HepG2 (cell line): ENCODE data around the gene BICRA. TPM values are rescaled to one million over a fixed set of nuclear protein-coding genes. Genes with fewer than 3 reads are reported as not detected.

Experiments
- CENPT ChIP-seq: sonication (generic); formaldehyde crosslinking; IDR thresholded peaks from 2 replicates; pipeline ENCODE4 v1.8.0; 2022; ENCODE audit warnings: low read depth, mild to moderate bottlenecking, moderate library complexity, missing genetic modification reagents
- CENPX ChIP-seq: sonication (generic); formaldehyde crosslinking; IDR thresholded peaks from 2 replicates; pipeline ENCODE4 v1.9.0; 2021; ENCODE audit warnings: mild to moderate bottlenecking, missing genetic modification reagents, moderate library complexity
- DNMT3B ChIP-seq: conservative IDR thresholded peaks from 2 replicates; pipeline ENCODE4 v1.6.1; 2016; ENCODE audit warnings: missing biosample characterization, control low read depth
- GATAD1 ChIP-seq: IDR thresholded peaks from 2 replicates; pipeline ENCODE4 v1.6.1; 2016; ENCODE audit warnings: missing genetic modification reagents, missing compliant biosample characterization
- ISL2 ChIP-seq: sonication (generic); formaldehyde crosslinking; IDR thresholded peaks from 2 replicates; pipeline ENCODE4 v1.5.0; 2020; ENCODE audit warnings: missing genetic modification reagents
- ISX ChIP-seq: sonication (generic); formaldehyde crosslinking; conservative IDR thresholded peaks from 2 replicates; pipeline ENCODE4 v1.5.0; 2020; ENCODE audit warnings: missing genetic modification reagents
- JUN ChIP-seq: sonication (generic); formaldehyde crosslinking; IDR thresholded peaks from 2 replicates; pipeline ENCODE4 v1.4.0; 2020; ENCODE audit warnings: mild to moderate bottlenecking, missing genetic modification reagents
- KLF11 ChIP-seq: IDR thresholded peaks from 2 replicates; pipeline ENCODE4 v1.6.1; 2016; ENCODE audit warnings: missing compliant biosample characterization
- MIXL1 ChIP-seq: IDR thresholded peaks from 2 replicates; pipeline ENCODE4 v1.6.1; 2016
- MTF1 ChIP-seq: sonication (generic); formaldehyde crosslinking; IDR thresholded peaks from 2 replicates; pipeline ENCODE4 v1.5.0; 2020; ENCODE audit warnings: missing genetic modification reagents
- NCOA5 ChIP-seq: sonication (generic); formaldehyde crosslinking; IDR thresholded peaks from 2 replicates; pipeline ENCODE4 v1.4.0; 2020; ENCODE audit warnings: missing genetic modification reagents
- PHF21A ChIP-seq: sonication (generic); formaldehyde crosslinking; IDR thresholded peaks from 2 replicates; pipeline ENCODE4 v1.5.0; 2020; ENCODE audit warnings: mild to moderate bottlenecking, missing genetic modification reagents
- PHF5A ChIP-seq: IDR thresholded peaks from one replicate; pipeline ENCODE4 v1.6.1; 2018; ENCODE audit warnings: low read depth, missing genetic modification reagents; ENCODE audit not compliant: unreplicated experiment
- POLR2AphosphoS5 ChIP-seq: IDR thresholded peaks from 2 replicates; pipeline ENCODE4 v1.6.1; 2012; ENCODE audit warnings: low read depth, low read length
- SIX1 ChIP-seq: sonication (generic); formaldehyde crosslinking; IDR thresholded peaks from 2 replicates; pipeline ENCODE4 v1.4.0; 2020; ENCODE audit warnings: missing genetic modification reagents, borderline replicate concordance
- SP2 ChIP-seq: sonication (generic); formaldehyde crosslinking; IDR thresholded peaks from 2 replicates; pipeline ENCODE4 v1.5.1; 2020; ENCODE audit warnings: mild to moderate bottlenecking, missing genetic modification reagents
- SSRP1 ChIP-seq: IDR thresholded peaks from 2 replicates; pipeline ENCODE4 v1.6.1; 2016; ENCODE audit warnings: control low read depth
- TAF1 ChIP-seq: sonication (generic); formaldehyde crosslinking; IDR thresholded peaks from 2 replicates; pipeline ENCODE4 v1.4.0; 2020; ENCODE audit warnings: missing genetic modification reagents
- TEAD3 ChIP-seq: optimal IDR thresholded peaks from 2 replicates; pipeline ENCODE3; 2016; ENCODE audit warnings: borderline replicate concordance
- ZBTB7B ChIP-seq: sonication (generic); formaldehyde crosslinking; IDR thresholded peaks from 2 replicates; pipeline ENCODE4 v1.4.0; 2020; ENCODE audit warnings: missing genetic modification reagents
- ZNF263 ChIP-seq: sonication (generic); formaldehyde crosslinking; IDR thresholded peaks from 2 replicates; pipeline ENCODE4 v1.4.0; 2020; ENCODE audit warnings: missing genetic modification reagents
- ZNF605 ChIP-seq: sonication (generic); formaldehyde crosslinking; IDR thresholded peaks from 2 replicates; pipeline ENCODE4 v1.8.0; 2022; ENCODE audit warnings: mild to moderate bottlenecking, missing genetic modification reagents
- ZNF746 ChIP-seq: sonication (generic); formaldehyde crosslinking; IDR thresholded peaks from 2 replicates; pipeline ENCODE4 v1.8.0; 2022; ENCODE audit warnings: mild to moderate bottlenecking, missing genetic modification reagents
- ZNF883 ChIP-seq: sonication (generic); formaldehyde crosslinking; IDR thresholded peaks from 2 replicates; pipeline ENCODE4 v1.5.1; 2020; ENCODE audit warnings: mild to moderate bottlenecking, missing genetic modification reagents; ENCODE audit errors: not compliant biosample characterization
- ZSCAN12 ChIP-seq: sonication (generic); formaldehyde crosslinking; IDR thresholded peaks from 2 replicates; pipeline ENCODE4 v1.9.0; 2021; ENCODE audit warnings: mild to moderate bottlenecking, missing genetic modification reagents
- polyA plus RNA-seq, 8 experiments: library from polyadenylated mRNA; depleted of rRNA in 3 of 8; stranded (reverse) in 7 of 8; unstranded in 1 of 8; fragments of >200 nt; fragmentation: Illumina TruSeq in 4 of 8; extraction: Trizol in 4 of 8; gene quantifications; 2 replicates each; pipeline versions ENCODE4 v1.2.1 to v1.2.3, GENCODE V29; 2011 to 2016; ENCODE audit warnings: low read depth in 4 of 8, missing spikeins in 1 of 8, mixed read lengths in 1 of 8; ENCODE audit not compliant: insufficient read depth in 1 of 8
- total RNA-seq, 5 experiments: library from RNA; depleted of rRNA; stranded (reverse); fragments of >200 nt; fragmentation: Illumina TruSeq; extraction: Trizol; gene quantifications; 2 replicates each; pipeline ENCODE4 v1.2.3, GENCODE V29; 2016; ENCODE audit warnings: low read depth in 1 of 5
- TF ChIP-seq, protein P1 (sequence below): sonication (generic); formaldehyde crosslinking; conservative IDR thresholded peaks from 2 replicates; pipeline ENCODE4 v1.4.0; 2020; ENCODE audit warnings: missing genetic modification reagents
- TF ChIP-seq, protein P2 (sequence below): sonication (generic); formaldehyde crosslinking; IDR thresholded peaks from 2 replicates; pipeline ENCODE4 v1.9.0; 2021; ENCODE audit warnings: missing genetic modification reagents, mild to moderate bottlenecking, borderline replicate concordance
- TF ChIP-seq, protein P3 (sequence below): sonication (generic); formaldehyde crosslinking; IDR thresholded peaks from 2 replicates; pipeline ENCODE4 v1.8.1; 2022; ENCODE audit warnings: low read depth, mild to moderate bottlenecking, missing genetic modification reagents

The BICRA gene
- total and polyA plus RNA-seq, 2 of the 13 experiments (the other 11 are each of a cell fraction or from before 2014, with no cell fraction given), result 0.55 to 0.71 TPM

DNA sequence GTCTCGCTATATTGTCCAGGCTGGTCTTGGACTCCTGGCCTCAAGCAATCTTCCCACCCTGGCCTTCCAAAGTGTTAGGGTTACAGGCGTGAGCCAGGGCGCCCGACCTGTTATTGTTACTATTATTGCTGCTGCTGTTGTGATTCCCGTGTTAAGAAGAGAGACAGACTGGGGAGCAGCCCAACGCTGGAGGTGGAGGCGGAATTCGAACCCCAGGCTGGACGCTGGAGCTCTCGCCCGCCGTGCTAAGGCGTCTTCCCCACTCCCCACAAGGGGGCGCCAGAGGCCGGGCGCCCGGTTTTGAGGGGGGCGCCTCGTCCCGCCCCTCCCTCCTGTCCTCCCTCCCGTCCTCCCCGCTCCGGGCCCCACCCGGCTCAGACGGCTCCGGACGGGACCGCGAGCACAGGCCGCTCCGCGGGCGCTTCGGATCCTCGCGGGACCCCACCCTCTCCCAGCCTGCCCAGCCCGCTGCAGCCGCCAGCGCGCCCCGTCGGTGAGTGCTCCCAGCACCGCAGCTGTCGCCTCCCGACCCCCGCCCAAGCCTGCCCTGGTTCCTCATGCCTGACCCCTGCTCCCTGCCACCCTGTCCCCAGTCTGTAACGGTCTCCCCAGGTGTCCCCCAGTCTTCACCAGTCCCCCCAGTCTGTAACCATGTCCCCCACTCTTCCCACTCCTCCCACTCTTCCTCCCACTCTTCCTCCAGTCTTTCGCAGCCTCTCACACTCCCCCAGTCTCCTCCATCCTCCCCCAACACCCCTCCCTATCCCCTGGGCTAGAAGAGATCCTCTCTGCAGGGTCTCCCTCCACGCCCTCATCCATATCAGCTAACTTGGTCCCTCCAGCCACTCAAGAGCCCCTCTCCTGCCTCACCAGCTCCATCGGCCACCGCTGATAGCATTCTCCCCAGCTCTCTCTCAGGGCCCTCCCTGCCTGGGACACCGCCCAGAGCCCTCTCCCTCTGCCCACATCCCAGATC is 104.4 kb downstream of the BICRA start, which contains the start of gene EHD2 (continued):
- TF ChIP-seq CENPX (CRISPR knock-in tag), result no peak
- 0 out of 2 replicates have a peak, but pooled peaks have one; percentile 27 for TF ChIP-seq ZNF605 (CRISPR knock-in tag)
- no peak for TF ChIP-seq SSRP1 (CRISPR knock-in tag)
- TF ChIP-seq ZNF746 (CRISPR knock-in tag), result peak; percentile 63; the same call in 1 of the 2 replicates
- TF ChIP-seq PHF21A (CRISPR knock-in tag), result no peak
- no peak for TF ChIP-seq ZNF883 (CRISPR knock-in tag)
- no peak for TF ChIP-seq TAF1
- TF ChIP-seq TEAD3, result peak; percentile 6
- no peak for TF ChIP-seq SP2 (CRISPR knock-in tag)
- TF ChIP-seq ZNF263 (CRISPR knock-in tag), result peak; percentile 94
- TF ChIP-seq DNMT3B (CRISPR knock-in tag), result no peak
- TF ChIP-seq PHF5A (CRISPR knock-in tag), result no peak
- TF ChIP-seq KLF11 (CRISPR knock-in tag), result no peak
- TF ChIP-seq CENPT (CRISPR knock-in tag), result no peak
- TF ChIP-seq, protein P1, sequence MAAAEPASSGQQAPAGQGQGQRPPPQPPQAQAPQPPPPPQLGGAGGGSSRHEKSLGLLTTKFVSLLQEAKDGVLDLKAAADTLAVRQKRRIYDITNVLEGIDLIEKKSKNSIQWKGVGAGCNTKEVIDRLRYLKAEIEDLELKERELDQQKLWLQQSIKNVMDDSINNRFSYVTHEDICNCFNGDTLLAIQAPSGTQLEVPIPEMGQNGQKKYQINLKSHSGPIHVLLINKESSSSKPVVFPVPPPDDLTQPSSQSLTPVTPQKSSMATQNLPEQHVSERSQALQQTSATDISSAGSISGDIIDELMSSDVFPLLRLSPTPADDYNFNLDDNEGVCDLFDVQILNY (CRISPR knock-in tag), result no peak
- no peak for TF ChIP-seq ISX (CRISPR knock-in tag)
- TF ChIP-seq JUN, result no peak
- TF ChIP-seq NCOA5 (CRISPR knock-in tag), result no peak
- no peak for TF ChIP-seq MTF1
- no peak for TF ChIP-seq ZSCAN12
- TF ChIP-seq, protein P2, sequence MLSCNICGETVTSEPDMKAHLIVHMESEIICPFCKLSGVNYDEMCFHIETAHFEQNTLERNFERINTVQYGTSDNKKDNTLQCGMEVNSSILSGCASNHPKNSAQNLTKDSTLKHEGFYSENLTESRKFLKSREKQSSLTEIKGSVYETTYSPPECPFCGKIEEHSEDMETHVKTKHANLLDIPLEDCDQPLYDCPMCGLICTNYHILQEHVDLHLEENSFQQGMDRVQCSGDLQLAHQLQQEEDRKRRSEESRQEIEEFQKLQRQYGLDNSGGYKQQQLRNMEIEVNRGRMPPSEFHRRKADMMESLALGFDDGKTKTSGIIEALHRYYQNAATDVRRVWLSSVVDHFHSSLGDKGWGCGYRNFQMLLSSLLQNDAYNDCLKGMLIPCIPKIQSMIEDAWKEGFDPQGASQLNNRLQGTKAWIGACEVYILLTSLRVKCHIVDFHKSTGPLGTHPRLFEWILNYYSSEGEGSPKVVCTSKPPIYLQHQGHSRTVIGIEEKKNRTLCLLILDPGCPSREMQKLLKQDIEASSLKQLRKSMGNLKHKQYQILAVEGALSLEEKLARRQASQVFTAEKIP (CRISPR knock-in tag), result no peak
- TF ChIP-seq POLR2AphosphoS5, result no peak
- TF ChIP-seq GATAD1, result no peak
- no peak for TF ChIP-seq ISL2 (CRISPR knock-in tag)
- TF ChIP-seq MIXL1 (CRISPR knock-in tag), result no peak
- no peak for TF ChIP-seq SIX1 (CRISPR knock-in tag)
- TF ChIP-seq, protein P3, sequence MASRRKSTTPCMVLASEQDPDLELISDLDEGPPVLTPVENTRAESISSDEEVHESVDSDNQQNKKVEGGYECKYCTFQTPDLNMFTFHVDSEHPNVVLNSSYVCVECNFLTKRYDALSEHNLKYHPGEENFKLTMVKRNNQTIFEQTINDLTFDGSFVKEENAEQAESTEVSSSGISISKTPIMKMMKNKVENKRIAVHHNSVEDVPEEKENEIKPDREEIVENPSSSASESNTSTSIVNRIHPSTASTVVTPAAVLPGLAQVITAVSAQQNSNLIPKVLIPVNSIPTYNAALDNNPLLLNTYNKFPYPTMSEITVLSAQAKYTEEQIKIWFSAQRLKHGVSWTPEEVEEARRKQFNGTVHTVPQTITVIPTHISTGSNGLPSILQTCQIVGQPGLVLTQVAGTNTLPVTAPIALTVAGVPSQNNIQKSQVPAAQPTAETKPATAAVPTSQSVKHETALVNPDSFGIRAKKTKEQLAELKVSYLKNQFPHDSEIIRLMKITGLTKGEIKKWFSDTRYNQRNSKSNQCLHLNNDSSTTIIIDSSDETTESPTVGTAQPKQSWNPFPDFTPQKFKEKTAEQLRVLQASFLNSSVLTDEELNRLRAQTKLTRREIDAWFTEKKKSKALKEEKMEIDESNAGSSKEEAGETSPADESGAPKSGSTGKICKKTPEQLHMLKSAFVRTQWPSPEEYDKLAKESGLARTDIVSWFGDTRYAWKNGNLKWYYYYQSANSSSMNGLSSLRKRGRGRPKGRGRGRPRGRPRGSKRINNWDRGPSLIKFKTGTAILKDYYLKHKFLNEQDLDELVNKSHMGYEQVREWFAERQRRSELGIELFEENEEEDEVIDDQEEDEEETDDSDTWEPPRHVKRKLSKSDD, result no peak
- 0 out of 2 replicates have a peak, but pooled peaks have one; percentile 33 for TF ChIP-seq ZBTB7B
